Umbilical cord (tissue), 2 donors: ENCODE data around the gene PRKAR1B. TPM values are rescaled to one million over a fixed set of nuclear protein-coding genes. Genes with fewer than 3 reads are reported as not detected.

Experiments used
- DNase-seq: peaks from one replicate; pipeline ENCODE4 v3.0.0-alpha.2; 2015; ENCODE audit warnings: low spot score
- total RNA-seq: library from RNA; depleted of rRNA; stranded (reverse); fragments of >200 nt; gene quantifications from one replicate; pipeline ENCODE4 v1.2.3, GENCODE V29; 2014; ENCODE audit warnings: low replicate concordance; ENCODE audit not compliant: insufficient read depth

The PRKAR1B gene
- total RNA-seq, 1 donor from 2014 or later = 9.9 TPM

- no peak for DNase-seq
These were observed 137.1 kb downstream of the PRKAR1B start for GRCh38 chr7:589781-590575.

GRCh38 chr7:587767-588166 lies 139.3 kb downstream of the PRKAR1B start:
- DNase-seq = peak; percentile 76

GRCh38 chr7:586494-586893 lies 140.6 kb downstream of the PRKAR1B start:
- DNase-seq = no peak

- no peak for DNase-seq
These were observed 141.2 kb downstream of the PRKAR1B start for GRCh38 chr7:585873-586272.

- DNase-seq = no peak
These were observed 141.8 kb downstream of the PRKAR1B start for GRCh38 chr7:585229-585711.

GRCh38 chr7:584820-585219 lies 142.3 kb downstream of the PRKAR1B start:
- no peak for DNase-seq

GRCh38 chr7:584122-584465 lies 143.0 kb downstream of the PRKAR1B start:
- DNase-seq = no peak

GRCh38 chr7:583410-584121 lies 143.5 kb downstream of the PRKAR1B start:
- no peak for DNase-seq

- DNase-seq = no peak
These were observed 144.2 kb downstream of the PRKAR1B start for GRCh38 chr7:582931-583330.

GRCh38 chr7:582081-582835 lies 144.8 kb downstream of the PRKAR1B start:
- DNase-seq = no peak

GRCh38 chr7:578386-578785 lies 148.7 kb downstream of the PRKAR1B start:
- no peak for DNase-seq

GRCh38 chr7:577741-578370 lies 149.2 kb downstream of the PRKAR1B start:
- no peak for DNase-seq

GRCh38 chr7:577278-577665 lies 149.8 kb downstream of the PRKAR1B start:
- DNase-seq = no peak

GRCh38 chr7:576524-577277 lies 150.4 kb downstream of the PRKAR1B start:
- no peak for DNase-seq

- DNase-seq = no peak
These were observed 151.4 kb downstream of the PRKAR1B start for GRCh38 chr7:575425-576366.

GRCh38 chr7:574661-575395 lies 152.3 kb downstream of the PRKAR1B start:
- DNase-seq = peak; percentile 28

GRCh38 chr7:573933-574381 lies 153.1 kb downstream of the PRKAR1B start:
- no peak for DNase-seq

- DNase-seq = no peak
These were observed 153.7 kb downstream of the PRKAR1B start for GRCh38 chr7:573269-573932.
